ENCODE measurements around the gene FAM107B. TPM values are rescaled to one million over a fixed set of nuclear protein-coding genes. Genes with fewer than 3 reads are reported as not detected.

FAM107B gene
- polyA plus RNA-seq, 3 donors = 90.6 to 121 (median 117) TPM

GRCh38 chr10:14560791-14561765 is 213.6 kb downstream of the FAM107B start:
- DNase-seq (ENCODE audit: extremely low read depth in 1 of 11, low read depth in 9 of 11, low spot score in 4 of 11) = no peak

- no peak for DNase-seq (ENCODE audit: extremely low read depth in 1 of 11, low read depth in 9 of 11, low spot score in 4 of 11)
Observed at GRCh38 chr10:14560274-14560673, 214.4 kb downstream of the FAM107B start.

- no peak for DNase-seq (ENCODE audit: extremely low read depth in 1 of 11, low read depth in 9 of 11, low spot score in 4 of 11)
Observed at GRCh38 chr10:14558025-14558424, 216.7 kb downstream of the FAM107B start.

DNA sequence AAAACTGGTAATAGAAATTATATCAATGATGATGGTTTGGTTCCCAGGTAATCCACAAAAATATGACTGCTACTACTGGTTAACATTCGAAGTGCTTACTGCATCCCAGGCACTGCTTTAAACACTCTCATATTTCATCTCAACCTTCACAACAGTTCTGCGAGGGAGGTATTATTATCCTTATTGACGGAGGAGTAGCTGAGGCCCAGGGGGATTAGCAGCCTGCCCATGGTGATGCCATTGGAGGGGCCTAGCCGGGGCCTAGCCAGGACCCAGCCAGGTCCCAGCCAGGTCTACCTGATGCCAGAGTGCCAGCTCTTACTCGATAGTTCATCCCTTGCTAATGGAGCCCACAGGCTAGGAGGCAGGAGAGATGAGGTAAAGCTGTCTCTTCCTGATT is 217.1 kb downstream of the FAM107B start:
- no peak for DNase-seq (ENCODE audit: extremely low read depth in 1 of 11, low read depth in 9 of 11, low spot score in 4 of 11)

DNA sequence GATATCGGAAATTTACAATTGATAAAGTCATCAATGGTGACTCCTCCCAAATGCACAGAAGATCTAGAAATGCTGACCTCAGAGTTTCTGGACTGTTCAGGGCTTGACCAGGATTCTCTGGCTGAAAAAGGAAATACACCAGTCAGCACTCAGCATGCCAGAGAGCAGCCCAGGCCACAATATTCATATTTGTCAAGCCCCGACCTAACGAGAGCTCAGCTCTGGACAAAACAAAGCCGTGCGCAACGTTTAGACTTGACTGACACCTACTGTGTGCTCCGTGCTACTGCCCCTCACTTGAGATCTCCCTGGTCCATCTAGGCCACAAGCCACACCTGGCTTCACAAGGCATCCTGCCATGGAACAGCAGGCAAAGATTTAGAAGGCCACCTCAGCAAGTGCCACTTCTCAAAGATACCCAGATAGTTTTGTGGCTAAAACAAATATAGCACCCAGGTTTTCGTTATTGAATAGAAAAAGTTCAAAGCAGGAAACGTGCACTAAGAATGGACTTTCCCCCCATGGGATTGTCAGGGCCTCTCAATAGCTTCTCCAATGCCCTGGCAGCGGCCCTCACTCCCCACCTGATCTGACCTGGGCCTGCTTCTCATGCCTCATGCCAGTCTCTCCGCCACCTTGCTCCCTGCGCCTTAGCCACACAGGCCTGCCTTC is 218.3 kb downstream of the FAM107B start:
- no peak for DNase-seq (ENCODE audit: extremely low read depth in 1 of 11, low read depth in 9 of 11, low spot score in 4 of 11)

- DNase-seq (ENCODE audit: extremely low read depth in 1 of 11, low read depth in 9 of 11, low spot score in 4 of 11) = no peak
Observed at GRCh38 chr10:14555807-14556206, 218.9 kb downstream of the FAM107B start.

DNA sequence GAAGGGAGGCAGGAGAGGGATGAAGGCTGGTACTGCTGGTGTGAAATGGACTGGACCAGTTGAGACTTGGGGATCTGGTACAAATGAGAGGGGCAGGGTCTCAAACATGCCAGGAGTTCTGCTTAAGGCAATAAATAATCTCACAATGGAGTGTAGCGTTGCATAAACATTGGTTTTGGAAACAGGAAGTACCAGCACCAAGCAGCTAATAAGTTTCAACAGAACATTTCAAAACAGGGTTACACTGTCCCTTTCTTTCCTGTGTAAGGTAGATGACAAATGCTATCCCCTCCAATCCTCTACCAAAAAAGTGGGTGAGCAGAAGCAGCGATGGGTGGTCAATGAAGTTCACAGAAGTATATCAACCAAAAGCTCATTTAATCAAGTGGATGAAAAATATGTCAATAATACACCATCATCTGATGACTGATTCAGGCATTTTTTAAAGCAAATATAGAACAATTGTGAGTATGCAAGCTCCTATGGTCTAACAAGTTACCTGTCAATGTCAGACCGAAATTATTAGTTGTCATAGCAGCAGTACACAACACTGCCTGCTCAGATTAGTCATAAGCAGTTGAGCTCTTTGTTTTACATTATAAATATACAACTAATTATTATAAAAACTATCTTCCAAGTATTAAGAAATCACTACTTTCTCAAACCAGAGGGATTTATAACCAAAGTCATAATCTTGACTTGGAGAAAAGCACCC is 220.0 kb downstream of the FAM107B start:
- no peak for DNase-seq (ENCODE audit: extremely low read depth in 1 of 11, low read depth in 9 of 11, low spot score in 4 of 11)

GRCh38 chr10:14554091-14554490 is 220.6 kb downstream of the FAM107B start:
- peak in 1 of 11 donors; percentile 46 for DNase-seq (ENCODE audit: extremely low read depth in 1 of 11, low read depth in 9 of 11, low spot score in 4 of 11)

DNA sequence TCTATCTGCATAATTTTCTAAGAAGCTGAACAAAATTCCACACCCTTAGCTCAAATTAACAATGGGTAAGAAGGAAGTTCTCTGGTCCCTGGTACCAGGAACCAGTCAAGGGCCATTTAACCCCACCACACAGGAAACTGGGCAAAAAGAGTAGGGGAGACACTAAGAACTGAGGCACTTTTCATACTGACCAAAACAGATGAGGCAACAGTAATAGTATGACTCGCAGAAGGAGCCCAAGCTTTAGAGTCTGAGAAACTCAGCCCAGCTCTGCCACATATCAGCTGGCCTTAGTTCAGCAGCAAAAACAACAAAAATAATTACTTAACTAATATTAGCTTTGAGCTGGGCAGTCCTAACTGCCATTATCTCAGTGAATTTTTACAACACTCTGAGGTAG is 221.2 kb downstream of the FAM107B start:
- no peak for DNase-seq (ENCODE audit: extremely low read depth in 1 of 11, low read depth in 9 of 11, low spot score in 4 of 11)

GRCh38 chr10:14552015-14552414 is 222.7 kb downstream of the FAM107B start:
- no peak for DNase-seq (ENCODE audit: extremely low read depth in 1 of 11, low read depth in 9 of 11, low spot score in 4 of 11)

DNA sequence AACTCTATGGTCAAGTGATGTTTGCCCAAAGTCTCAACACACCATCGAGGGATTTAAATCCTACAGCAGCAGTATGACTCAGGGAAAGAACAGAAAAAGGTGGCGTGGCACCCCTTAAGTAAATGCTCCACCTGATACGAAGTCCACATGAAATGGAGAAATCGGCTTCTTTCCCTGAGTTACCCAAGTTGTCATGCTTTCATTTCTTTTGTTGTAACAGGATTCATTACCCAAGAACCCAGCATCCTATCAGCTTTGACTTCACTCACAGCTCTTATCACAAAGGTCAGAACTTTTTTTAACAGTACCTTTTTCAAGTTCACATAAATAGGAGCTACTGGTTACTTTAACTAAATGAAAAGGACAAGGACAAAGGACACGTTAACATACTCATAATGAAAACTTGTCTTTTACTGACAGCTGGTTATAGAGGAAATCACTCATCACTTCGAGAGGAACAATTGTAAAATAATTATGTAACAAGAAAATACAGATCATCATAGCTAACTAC is 224.2 kb downstream of the FAM107B start:
- no peak for DNase-seq (ENCODE audit: extremely low read depth in 1 of 11, low read depth in 9 of 11, low spot score in 4 of 11)

GRCh38 chr10:14549496-14549895 is 225.2 kb downstream of the FAM107B start:
- no peak for DNase-seq (ENCODE audit: extremely low read depth in 1 of 11, low read depth in 9 of 11, low spot score in 4 of 11)

- DNase-seq (ENCODE audit: extremely low read depth in 1 of 11, low read depth in 9 of 11, low spot score in 4 of 11) = no peak
Observed at GRCh38 chr10:14548970-14549369, 225.7 kb downstream of the FAM107B start.

DNA sequence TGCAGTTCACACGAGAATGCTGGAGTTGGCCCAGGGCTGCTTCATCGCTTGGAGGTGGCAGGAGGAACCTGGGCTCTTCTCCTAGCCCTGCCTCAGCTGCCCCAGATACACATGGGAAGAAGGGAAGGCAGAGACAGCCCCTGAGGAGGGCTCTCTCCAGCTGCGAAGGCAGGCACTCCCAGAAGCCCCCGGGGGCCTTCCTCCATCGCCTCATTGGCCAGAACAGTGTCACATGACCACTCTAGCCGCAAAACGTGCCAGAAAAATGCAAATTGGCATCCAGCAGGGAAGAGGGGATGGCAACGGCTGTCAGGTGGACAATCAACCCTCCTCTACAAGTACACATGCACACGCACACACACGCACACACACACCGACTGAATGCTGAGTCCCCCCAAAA is 226.2 kb downstream of the FAM107B start:
- DNase-seq (ENCODE audit: extremely low read depth in 1 of 11, low read depth in 9 of 11, low spot score in 4 of 11) = no peak

- DNase-seq (ENCODE audit: extremely low read depth in 1 of 11, low read depth in 9 of 11, low spot score in 4 of 11) = no peak
Observed at GRCh38 chr10:14547816-14548215, 226.9 kb downstream of the FAM107B start.

GRCh38 chr10:14545827-14546226 is 228.9 kb downstream of the FAM107B start:
- DNase-seq (ENCODE audit: extremely low read depth in 1 of 11, low read depth in 9 of 11, low spot score in 4 of 11) = no peak

- DNase-seq (ENCODE audit: extremely low read depth in 1 of 11, low read depth in 9 of 11, low spot score in 4 of 11) = no peak
Observed at GRCh38 chr10:14543904-14544210, 230.8 kb downstream of the FAM107B start.

DNA sequence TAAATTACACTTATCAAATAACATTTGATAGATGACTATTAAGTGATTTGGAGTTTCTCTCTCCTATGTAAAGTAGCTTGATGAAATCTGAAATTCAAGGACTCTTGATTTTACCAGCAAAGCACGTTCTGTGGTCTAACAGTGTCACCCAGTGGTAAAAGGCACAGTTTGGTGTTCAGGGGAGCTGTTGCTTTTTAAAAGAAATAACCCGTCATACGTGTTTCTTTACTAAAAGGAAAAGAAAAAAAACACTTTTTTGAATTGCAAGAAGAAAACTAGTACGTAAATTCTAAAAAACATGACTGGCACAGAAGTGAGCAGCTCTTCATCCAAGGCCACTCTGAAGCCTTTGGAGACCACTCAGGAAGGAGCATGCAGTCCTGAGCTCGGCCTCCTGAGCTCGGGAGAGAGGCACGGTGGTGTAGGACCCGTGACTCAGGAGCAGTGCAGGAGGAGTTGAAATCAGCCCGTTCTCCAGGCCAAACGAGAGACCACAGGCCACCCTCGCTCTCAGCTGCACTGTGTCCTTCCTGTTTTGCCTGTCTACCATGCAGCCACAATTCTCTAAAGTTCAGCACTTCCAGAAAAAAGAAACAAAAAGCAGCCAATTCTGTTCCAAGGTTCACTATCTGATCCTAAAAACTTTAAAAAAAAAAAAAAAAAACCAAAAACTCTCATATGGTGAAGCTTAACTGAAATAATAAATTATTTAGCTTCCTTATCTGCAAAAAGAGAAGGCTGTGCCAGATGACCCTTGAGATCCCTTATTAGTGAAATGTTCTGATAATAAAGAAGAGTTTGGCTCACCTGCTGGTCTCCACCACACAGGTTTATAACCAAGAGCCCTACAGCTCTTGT is 231.4 kb downstream of the FAM107B start:
- no peak for DNase-seq (ENCODE audit: extremely low read depth in 1 of 11, low read depth in 9 of 11, low spot score in 4 of 11)

DNA sequence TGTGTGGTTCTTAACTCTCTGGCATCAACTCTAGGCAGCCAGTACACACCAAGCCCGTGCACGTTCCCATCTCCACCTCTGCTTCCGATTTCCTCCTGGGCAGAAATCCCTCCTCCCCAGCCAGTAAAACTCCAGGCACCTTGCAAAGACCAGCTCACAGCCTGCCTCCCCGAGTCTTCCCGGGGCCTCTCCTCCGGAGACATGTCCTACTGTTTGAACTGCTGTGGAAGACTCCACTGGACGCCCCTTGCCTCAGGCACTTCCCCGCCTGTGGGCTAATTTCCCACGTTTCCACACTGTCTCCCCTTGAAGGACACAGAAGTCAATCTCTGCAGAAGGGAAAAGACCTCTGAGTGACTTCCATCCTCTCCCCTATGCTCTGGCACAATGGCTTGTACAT is 233.3 kb downstream of the FAM107B start:
- no peak for DNase-seq (ENCODE audit: extremely low read depth in 1 of 11, low read depth in 9 of 11, low spot score in 4 of 11)
